WTC11 (cell line): Measurements from ENCODE around the gene OR9Q2. TPM values are rescaled to one million over a fixed set of nuclear protein-coding genes. Genes with fewer than 3 reads are reported as not detected.

Experiments used
- ATAC-seq: fragments of 200-7000 bp; cut with Tn5 transposase; 2 replicates; pipeline ENCODE4 v1.10.0; 2021; ENCODE audit warnings: mild to moderate bottlenecking, moderate library complexity
- CTCF ChIA-PET: fragments of 300-600 bp; sonication (Branson Sonifier 250); formaldehyde crosslinking; loops from one replicate; lab custom pipeline; 2021; ENCODE audit warnings: antibody characterized with exemption; lab: Charles Lee
- POLR2A ChIA-PET: fragments of 350-600 bp; sonication (Branson Sonifier 250); formaldehyde crosslinking; loops from one replicate; lab custom pipeline; 2021; ENCODE audit warnings: antibody characterized with exemption; lab: Charles Lee
- DNase-seq: peaks from one replicate; pipeline ENCODE4 v3.0.0; 2021; ENCODE audit warnings: low spot score
- H3K27ac Mint-ChIP-seq: 2 replicates; pipeline ENCODE4 v1.8.0; 2021; ENCODE audit warnings: mixed read lengths
- H3K27me3 Mint-ChIP-seq: 2 replicates; pipeline ENCODE4 v1.8.0; 2021; ENCODE audit warnings: low read depth, mild to moderate bottlenecking, moderate library complexity, mixed read lengths
- H3K36me3 Mint-ChIP-seq: 2 replicates; pipeline ENCODE4 v1.8.0; 2021; ENCODE audit warnings: mixed read lengths
- H3K4me1 Mint-ChIP-seq: 2 replicates; pipeline ENCODE4 v1.8.0; 2022; ENCODE audit warnings: mixed read lengths
- H3K4me3 Mint-ChIP-seq: 2 replicates; pipeline ENCODE4 v1.8.0; 2021; ENCODE audit warnings: mild to moderate bottlenecking, moderate library complexity, mixed read lengths
- H3K9me3 Mint-ChIP-seq: 2 replicates; pipeline ENCODE4 v1.8.0; 2021; ENCODE audit warnings: mixed read lengths
- CREB1 ChIP-seq: sonication (generic); formaldehyde crosslinking; IDR thresholded peaks from 2 replicates; pipeline ENCODE4 v1.8.0; 2023; ENCODE audit warnings: mild to moderate bottlenecking, missing genetic modification reagents
- GABPB1 ChIP-seq: sonication (generic); formaldehyde crosslinking; IDR thresholded peaks from 2 replicates; pipeline ENCODE4 v1.8.1; 2023; ENCODE audit warnings: mild to moderate bottlenecking, missing genetic modification reagents
- GTF2I ChIP-seq: fragments of 250-450 bp; sonication (Bioruptor Pico); conservative IDR thresholded peaks from 2 replicates; pipeline ENCODE4 v1.4.0; 2021; ENCODE audit warnings: mild to moderate bottlenecking
- KAT7 ChIP-seq: sonication (generic); formaldehyde crosslinking; IDR thresholded peaks from 2 replicates; pipeline ENCODE4 v1.8.1; 2023; ENCODE audit warnings: missing genetic modification reagents, mild to moderate bottlenecking, borderline replicate concordance
- MXD4 ChIP-seq: fragments of 250-450 bp; sonication (Bioruptor Pico); IDR thresholded peaks from 2 replicates; pipeline ENCODE4 v1.8.0; 2021; ENCODE audit warnings: mild to moderate bottlenecking, moderate library complexity, borderline replicate concordance
- MYBL2 ChIP-seq: sonication (generic); formaldehyde crosslinking; IDR thresholded peaks from 2 replicates; pipeline ENCODE4 v1.8.1; 2023; ENCODE audit warnings: mild to moderate bottlenecking, moderate library complexity, missing genetic modification reagents
- NR2C2 ChIP-seq: sonication (generic); formaldehyde crosslinking; IDR thresholded peaks from 2 replicates; pipeline ENCODE4 v1.8.0; 2022; ENCODE audit warnings: mild to moderate bottlenecking, missing genetic modification reagents
- OVOL2 ChIP-seq: fragments of 250-450 bp; sonication (Bioruptor Pico); IDR thresholded peaks from 2 replicates; pipeline ENCODE4 v1.9.0; 2021; ENCODE audit warnings: mild to moderate bottlenecking, borderline replicate concordance
- RORB ChIP-seq: fragments of 250-450 bp; sonication (Bioruptor Pico); IDR thresholded peaks from 2 replicates; pipeline ENCODE4 v1.9.0; 2021; ENCODE audit warnings: mild to moderate bottlenecking
- TEAD1 ChIP-seq: sonication (generic); formaldehyde crosslinking; IDR thresholded peaks from 2 replicates; pipeline ENCODE4 v1.8.0; 2022; ENCODE audit warnings: mild to moderate bottlenecking, missing genetic modification reagents
- TP53 ChIP-seq: sonication (generic); formaldehyde crosslinking; IDR thresholded peaks from 2 replicates; pipeline ENCODE4 v1.8.1; 2023; ENCODE audit warnings: mild to moderate bottlenecking, missing genetic modification reagents
- ZNF263 ChIP-seq: sonication (generic); formaldehyde crosslinking; IDR thresholded peaks from 2 replicates; pipeline ENCODE4 v1.8.1; 2022; ENCODE audit warnings: low read depth, mild to moderate bottlenecking, moderate library complexity, missing genetic modification reagents
- ZNF317 ChIP-seq: sonication (generic); formaldehyde crosslinking; IDR thresholded peaks from 2 replicates; pipeline ENCODE4 v1.8.1; 2023; ENCODE audit warnings: low read depth, mild to moderate bottlenecking, moderate library complexity, missing genetic modification reagents, borderline replicate concordance
- ZNF396 ChIP-seq: fragments of 250-450 bp; sonication (Bioruptor Pico); IDR thresholded peaks from 2 replicates; pipeline ENCODE4 v1.8.0; 2021; ENCODE audit warnings: mild to moderate bottlenecking, moderate library complexity, borderline replicate concordance
- ZNF416 ChIP-seq: fragments of 250-450 bp; sonication (Bioruptor Pico); IDR thresholded peaks from 2 replicates; pipeline ENCODE4 v1.9.0; 2021; ENCODE audit warnings: mild to moderate bottlenecking, inconsistent platforms
- total RNA-seq: library from RNA; stranded (reverse); gene quantifications from 3 replicates; pipeline ENCODE4 v1.2.3, GENCODE V29; 2021
- TF ChIP-seq, protein P1 (sequence below): sonication (generic); formaldehyde crosslinking; IDR thresholded peaks from 2 replicates; pipeline ENCODE4 v1.8.0; 2023; ENCODE audit warnings: mild to moderate bottlenecking, missing genetic modification reagents
- TF ChIP-seq, protein P2 (sequence below): sonication (generic); formaldehyde crosslinking; IDR thresholded peaks from 2 replicates; pipeline ENCODE4 v1.8.0; 2023; ENCODE audit warnings: missing genetic modification reagents, mild to moderate bottlenecking, borderline replicate concordance
- TF ChIP-seq, protein P3 (sequence below): fragments of 250-450 bp; sonication (Bioruptor Pico); IDR thresholded peaks from 2 replicates; pipeline ENCODE4 v1.8.0; 2021; ENCODE audit warnings: mild to moderate bottlenecking
- TF ChIP-seq, protein P4 (sequence below): sonication (generic); formaldehyde crosslinking; IDR thresholded peaks from 2 replicates; pipeline ENCODE4 v1.8.1; 2023; ENCODE audit warnings: mild to moderate bottlenecking, missing genetic modification reagents, moderate library complexity
- TF ChIP-seq, protein P5 (sequence below): sonication (generic); formaldehyde crosslinking; conservative IDR thresholded peaks from 2 replicates; pipeline ENCODE4 v1.8.1; 2023; ENCODE audit warnings: mild to moderate bottlenecking, low read depth, missing genetic modification reagents, moderate library complexity

Gene OR9Q2
- total RNA-seq, 1 experiment from 2014 or later: not detected

DNA sequence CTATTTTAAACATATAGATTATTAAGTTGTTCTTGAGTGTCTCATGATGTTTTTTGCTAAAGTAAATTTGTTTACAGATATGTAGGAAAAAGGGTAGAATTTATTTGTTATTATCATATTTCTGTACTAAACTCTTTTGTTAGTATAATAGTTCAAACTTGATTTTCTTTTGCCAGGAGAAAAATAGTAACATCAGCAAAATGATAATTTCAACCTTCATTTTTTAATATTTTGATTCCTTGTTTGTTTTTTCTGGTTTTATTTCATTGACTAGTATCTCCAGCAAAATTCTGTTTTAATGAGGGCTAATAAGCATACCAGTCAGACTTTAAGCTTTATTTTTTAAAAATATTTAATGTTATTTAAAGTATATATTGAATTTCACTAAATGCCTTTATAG lies 27.6 kb downstream of the OR9Q2 start (continued):
- TF ChIP-seq, protein P1, sequence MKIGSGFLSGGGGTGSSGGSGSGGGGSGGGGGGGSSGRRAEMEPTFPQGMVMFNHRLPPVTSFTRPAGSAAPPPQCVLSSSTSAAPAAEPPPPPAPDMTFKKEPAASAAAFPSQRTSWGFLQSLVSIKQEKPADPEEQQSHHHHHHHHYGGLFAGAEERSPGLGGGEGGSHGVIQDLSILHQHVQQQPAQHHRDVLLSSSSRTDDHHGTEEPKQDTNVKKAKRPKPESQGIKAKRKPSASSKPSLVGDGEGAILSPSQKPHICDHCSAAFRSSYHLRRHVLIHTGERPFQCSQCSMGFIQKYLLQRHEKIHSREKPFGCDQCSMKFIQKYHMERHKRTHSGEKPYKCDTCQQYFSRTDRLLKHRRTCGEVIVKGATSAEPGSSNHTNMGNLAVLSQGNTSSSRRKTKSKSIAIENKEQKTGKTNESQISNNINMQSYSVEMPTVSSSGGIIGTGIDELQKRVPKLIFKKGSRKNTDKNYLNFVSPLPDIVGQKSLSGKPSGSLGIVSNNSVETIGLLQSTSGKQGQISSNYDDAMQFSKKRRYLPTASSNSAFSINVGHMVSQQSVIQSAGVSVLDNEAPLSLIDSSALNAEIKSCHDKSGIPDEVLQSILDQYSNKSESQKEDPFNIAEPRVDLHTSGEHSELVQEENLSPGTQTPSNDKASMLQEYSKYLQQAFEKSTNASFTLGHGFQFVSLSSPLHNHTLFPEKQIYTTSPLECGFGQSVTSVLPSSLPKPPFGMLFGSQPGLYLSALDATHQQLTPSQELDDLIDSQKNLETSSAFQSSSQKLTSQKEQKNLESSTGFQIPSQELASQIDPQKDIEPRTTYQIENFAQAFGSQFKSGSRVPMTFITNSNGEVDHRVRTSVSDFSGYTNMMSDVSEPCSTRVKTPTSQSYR (CRISPR knock-in tag): no peak

DNA sequence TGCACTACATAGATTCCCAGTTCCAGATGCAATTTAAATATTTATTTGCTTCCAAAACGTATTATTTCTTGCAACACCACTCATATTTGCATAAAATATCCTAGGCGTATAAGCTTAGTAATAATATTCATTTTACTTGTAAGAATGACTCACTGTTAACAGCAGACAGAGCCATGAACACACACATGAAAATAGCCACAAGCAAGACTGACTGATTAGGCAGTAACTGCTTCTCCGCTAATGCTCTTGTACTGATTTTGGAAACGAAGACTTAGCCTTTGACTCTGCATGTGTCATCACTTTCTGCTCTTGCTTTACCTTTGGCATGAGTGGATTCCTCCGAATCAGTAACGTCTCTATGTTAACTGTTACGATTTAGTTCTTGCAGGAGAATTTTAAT lies 33.9 kb downstream of the OR9Q2 start:
- H3K36me3 Mint-ChIP-seq: no peaks in the 10 kb centered on the region
- POLR2A ChIA-PET: no interaction called here
- H3K4me3 Mint-ChIP-seq: no peak overlapping the region
- no peaks in the 10 kb centered on the region for H3K9me3 Mint-ChIP-seq
- DNase-seq (no peak), ATAC-seq (no peak)
- no peaks in the 10 kb centered on the region for H3K4me1 Mint-ChIP-seq
- TF ChIP-seq TEAD1 (CRISPR knock-in tag): no peak
- CTCF ChIA-PET: no interaction called here
- H3K27me3 Mint-ChIP-seq: no peaks in the 10 kb centered on the region; the same call in 1 of the 2 replicates
- H3K27ac Mint-ChIP-seq: no peak overlapping the region

DNA sequence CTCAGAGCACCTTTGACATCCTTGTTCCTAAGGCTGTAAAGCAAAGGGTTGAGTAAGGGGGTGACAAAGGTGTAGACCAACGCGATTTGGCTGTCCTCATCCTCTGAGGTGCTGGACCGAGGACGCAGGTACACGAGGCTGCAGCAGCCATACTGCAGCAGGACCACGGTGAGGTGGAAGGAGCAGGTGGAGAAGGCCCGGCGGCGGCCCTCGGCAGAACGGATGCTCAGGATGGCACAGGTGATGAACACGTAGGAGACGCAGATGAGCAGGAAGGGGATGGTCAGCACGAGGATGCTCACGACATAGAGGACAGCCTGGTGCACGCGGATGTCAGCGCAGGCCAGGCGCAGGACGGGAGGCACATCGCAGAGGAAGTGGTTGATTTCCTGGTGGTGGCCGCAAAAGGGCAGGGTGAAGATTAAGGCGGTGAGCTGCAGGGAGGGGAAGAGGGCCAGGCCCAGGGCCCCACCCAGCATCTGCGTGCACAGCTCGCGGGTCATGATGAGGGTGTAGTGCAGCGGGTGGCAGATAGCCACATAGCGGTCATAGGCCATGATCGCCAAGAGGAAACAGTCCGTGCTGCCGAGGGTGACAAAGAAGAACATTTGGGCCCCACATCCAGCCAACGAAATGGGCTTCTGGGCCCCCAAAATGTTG lies 39.2 kb downstream of the OR9Q2 start:
- Mint-ChIP-seq H3K9me3 (no peaks in the 10 kb centered on the region), H3K4me3 (no peak overlapping the region), H3K36me3 (no peaks in the 10 kb centered on the region), H3K27ac (no peak overlapping the region), H3K4me1 (no peaks in the 10 kb centered on the region), H3K27me3 (no peaks in the 10 kb centered on the region; the same call in 1 of the 2 replicates)
- DNase-seq: no peak
- ATAC-seq: no peak
- CTCF ChIA-PET: no interaction called here
- TF ChIP-seq TP53: no peak
- no peak for TF ChIP-seq GTF2I (CRISPR knock-in tag)
- TF ChIP-seq, protein P2, sequence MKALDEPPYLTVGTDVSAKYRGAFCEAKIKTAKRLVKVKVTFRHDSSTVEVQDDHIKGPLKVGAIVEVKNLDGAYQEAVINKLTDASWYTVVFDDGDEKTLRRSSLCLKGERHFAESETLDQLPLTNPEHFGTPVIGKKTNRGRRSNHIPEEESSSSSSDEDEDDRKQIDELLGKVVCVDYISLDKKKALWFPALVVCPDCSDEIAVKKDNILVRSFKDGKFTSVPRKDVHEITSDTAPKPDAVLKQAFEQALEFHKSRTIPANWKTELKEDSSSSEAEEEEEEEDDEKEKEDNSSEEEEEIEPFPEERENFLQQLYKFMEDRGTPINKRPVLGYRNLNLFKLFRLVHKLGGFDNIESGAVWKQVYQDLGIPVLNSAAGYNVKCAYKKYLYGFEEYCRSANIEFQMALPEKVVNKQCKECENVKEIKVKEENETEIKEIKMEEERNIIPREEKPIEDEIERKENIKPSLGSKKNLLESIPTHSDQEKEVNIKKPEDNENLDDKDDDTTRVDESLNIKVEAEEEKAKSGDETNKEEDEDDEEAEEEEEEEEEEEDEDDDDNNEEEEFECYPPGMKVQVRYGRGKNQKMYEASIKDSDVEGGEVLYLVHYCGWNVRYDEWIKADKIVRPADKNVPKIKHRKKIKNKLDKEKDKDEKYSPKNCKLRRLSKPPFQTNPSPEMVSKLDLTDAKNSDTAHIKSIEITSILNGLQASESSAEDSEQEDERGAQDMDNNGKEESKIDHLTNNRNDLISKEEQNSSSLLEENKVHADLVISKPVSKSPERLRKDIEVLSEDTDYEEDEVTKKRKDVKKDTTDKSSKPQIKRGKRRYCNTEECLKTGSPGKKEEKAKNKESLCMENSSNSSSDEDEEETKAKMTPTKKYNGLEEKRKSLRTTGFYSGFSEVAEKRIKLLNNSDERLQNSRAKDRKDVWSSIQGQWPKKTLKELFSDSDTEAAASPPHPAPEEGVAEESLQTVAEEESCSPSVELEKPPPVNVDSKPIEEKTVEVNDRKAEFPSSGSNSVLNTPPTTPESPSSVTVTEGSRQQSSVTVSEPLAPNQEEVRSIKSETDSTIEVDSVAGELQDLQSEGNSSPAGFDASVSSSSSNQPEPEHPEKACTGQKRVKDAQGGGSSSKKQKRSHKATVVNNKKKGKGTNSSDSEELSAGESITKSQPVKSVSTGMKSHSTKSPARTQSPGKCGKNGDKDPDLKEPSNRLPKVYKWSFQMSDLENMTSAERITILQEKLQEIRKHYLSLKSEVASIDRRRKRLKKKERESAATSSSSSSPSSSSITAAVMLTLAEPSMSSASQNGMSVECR (CRISPR knock-in tag): no peak
- TF ChIP-seq OVOL2 (CRISPR knock-in tag): no peak
- no peak for TF ChIP-seq ZNF317 (CRISPR knock-in tag)
- TF ChIP-seq, protein P3, sequence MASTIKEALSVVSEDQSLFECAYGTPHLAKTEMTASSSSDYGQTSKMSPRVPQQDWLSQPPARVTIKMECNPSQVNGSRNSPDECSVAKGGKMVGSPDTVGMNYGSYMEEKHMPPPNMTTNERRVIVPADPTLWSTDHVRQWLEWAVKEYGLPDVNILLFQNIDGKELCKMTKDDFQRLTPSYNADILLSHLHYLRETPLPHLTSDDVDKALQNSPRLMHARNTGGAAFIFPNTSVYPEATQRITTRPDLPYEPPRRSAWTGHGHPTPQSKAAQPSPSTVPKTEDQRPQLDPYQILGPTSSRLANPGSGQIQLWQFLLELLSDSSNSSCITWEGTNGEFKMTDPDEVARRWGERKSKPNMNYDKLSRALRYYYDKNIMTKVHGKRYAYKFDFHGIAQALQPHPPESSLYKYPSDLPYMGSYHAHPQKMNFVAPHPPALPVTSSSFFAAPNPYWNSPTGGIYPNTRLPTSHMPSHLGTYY (CRISPR knock-in tag): no peak
- TF ChIP-seq GABPB1 (CRISPR knock-in tag): no peak
- TF ChIP-seq ZNF396 (CRISPR knock-in tag): no peak
- no peak for TF ChIP-seq NR2C2 (CRISPR knock-in tag)
- TF ChIP-seq ZNF416 (CRISPR knock-in tag): no peak
- TF ChIP-seq RORB: no peak
- no peak for TF ChIP-seq ZNF263 (CRISPR knock-in tag)
- no peak for TF ChIP-seq MXD4
- TF ChIP-seq, protein P4, sequence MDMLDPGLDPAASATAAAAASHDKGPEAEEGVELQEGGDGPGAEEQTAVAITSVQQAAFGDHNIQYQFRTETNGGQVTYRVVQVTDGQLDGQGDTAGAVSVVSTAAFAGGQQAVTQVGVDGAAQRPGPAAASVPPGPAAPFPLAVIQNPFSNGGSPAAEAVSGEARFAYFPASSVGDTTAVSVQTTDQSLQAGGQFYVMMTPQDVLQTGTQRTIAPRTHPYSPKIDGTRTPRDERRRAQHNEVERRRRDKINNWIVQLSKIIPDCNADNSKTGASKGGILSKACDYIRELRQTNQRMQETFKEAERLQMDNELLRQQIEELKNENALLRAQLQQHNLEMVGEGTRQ (CRISPR knock-in tag): no peak
- TF ChIP-seq MYBL2 (CRISPR knock-in tag): no peak
- TF ChIP-seq, protein P5, sequence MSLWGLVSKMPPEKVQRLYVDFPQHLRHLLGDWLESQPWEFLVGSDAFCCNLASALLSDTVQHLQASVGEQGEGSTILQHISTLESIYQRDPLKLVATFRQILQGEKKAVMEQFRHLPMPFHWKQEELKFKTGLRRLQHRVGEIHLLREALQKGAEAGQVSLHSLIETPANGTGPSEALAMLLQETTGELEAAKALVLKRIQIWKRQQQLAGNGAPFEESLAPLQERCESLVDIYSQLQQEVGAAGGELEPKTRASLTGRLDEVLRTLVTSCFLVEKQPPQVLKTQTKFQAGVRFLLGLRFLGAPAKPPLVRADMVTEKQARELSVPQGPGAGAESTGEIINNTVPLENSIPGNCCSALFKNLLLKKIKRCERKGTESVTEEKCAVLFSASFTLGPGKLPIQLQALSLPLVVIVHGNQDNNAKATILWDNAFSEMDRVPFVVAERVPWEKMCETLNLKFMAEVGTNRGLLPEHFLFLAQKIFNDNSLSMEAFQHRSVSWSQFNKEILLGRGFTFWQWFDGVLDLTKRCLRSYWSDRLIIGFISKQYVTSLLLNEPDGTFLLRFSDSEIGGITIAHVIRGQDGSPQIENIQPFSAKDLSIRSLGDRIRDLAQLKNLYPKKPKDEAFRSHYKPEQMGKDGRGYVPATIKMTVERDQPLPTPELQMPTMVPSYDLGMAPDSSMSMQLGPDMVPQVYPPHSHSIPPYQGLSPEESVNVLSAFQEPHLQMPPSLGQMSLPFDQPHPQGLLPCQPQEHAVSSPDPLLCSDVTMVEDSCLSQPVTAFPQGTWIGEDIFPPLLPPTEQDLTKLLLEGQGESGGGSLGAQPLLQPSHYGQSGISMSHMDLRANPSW (CRISPR knock-in tag): no peak
- no peak for TF ChIP-seq KAT7 (CRISPR knock-in tag)
- no peak for TF ChIP-seq CREB1 (CRISPR knock-in tag)
- no peak for TF ChIP-seq TEAD1 (CRISPR knock-in tag)
- POLR2A ChIA-PET: no interaction called here
